Keratinocyte (primary cell): ENCODE measurements around the gene HNRNPA2B1. TPM values are rescaled to one million over a fixed set of nuclear protein-coding genes. Genes with fewer than 3 reads are reported as not detected.
"Not testable (repeated sequence)": the region's sequence is repeated elsewhere in the genome, so short reads cannot be mapped to it uniquely, and the experiment has no call there.

ENCODE experiments used
- DNase-seq: peaks from one replicate; pipeline ENCODE4 v3.0.0-alpha.2; 2011; ENCODE audit warnings: low read depth, missing footprints, low spot score
- FAIRE-seq: peaks from 2 replicates; lab custom pipeline; 2011; peaks lifted over from hg19 to GRCh38; lab: Jason Lieb, UNC
- H2AFZ ChIP-seq: 2 replicates; pipeline ENCODE4 v1.6.0; 2012; ENCODE audit warnings: low read length, control low read depth, inconsistent platforms; ENCODE audit not compliant: control insufficient read depth
- H3K27ac ChIP-seq: 2 replicates; pipeline ENCODE4 v1.5.1; 2011; ENCODE audit warnings: low read length; ENCODE audit not compliant: control insufficient read depth, insufficient read depth
- H3K27me3 ChIP-seq: 3 replicates; pipeline ENCODE4 v1.6.0; 2011; ENCODE audit warnings: low read length; ENCODE audit not compliant: control insufficient read depth, insufficient read depth; ENCODE audit errors: extremely low read depth
- H3K36me3 ChIP-seq, 2 experiments: 2 replicates in 1 of 2; 3 replicates in 1 of 2; pipeline ENCODE4 v1.5.1; 2011; ENCODE audit warnings: low read length in 2 of 2, mild to moderate bottlenecking in 1 of 2; ENCODE audit not compliant: control insufficient read depth in 2 of 2, insufficient read depth in 2 of 2; ENCODE audit errors: extremely low read depth in 1 of 2
- H3K4me1 ChIP-seq: 3 replicates; pipeline ENCODE4 v1.5.1; 2011; ENCODE audit warnings: low read length; ENCODE audit not compliant: control insufficient read depth, insufficient read depth; ENCODE audit errors: extremely low read depth
- H3K4me2 ChIP-seq: 3 replicates; pipeline ENCODE4 v1.6.0; 2011; ENCODE audit warnings: low read depth, low read length; ENCODE audit not compliant: control insufficient read depth, insufficient read depth; ENCODE audit errors: extremely low read depth
- H3K4me3 ChIP-seq, 3 experiments: fragments of 200-600 bp in 1 of 3; sonication (generic) in 1 of 3; 2 replicates in 2 of 3; 3 replicates in 1 of 3; pipeline ENCODE4 v1.5.1; 2011 to 2016; ENCODE audit warnings: low read length in 3 of 3, mild to moderate bottlenecking in 3 of 3, control low read depth in 2 of 3, inconsistent platforms in 1 of 3, low read depth in 1 of 3, mixed read lengths in 1 of 3, mixed run types in 1 of 3, moderate library complexity in 1 of 3; ENCODE audit not compliant: control insufficient read depth in 2 of 3, insufficient read depth in 2 of 3; ENCODE audit errors: extremely low read depth in 1 of 3
- H3K79me2 ChIP-seq: 2 replicates; pipeline ENCODE4 v1.6.0; 2012; ENCODE audit warnings: low read length; ENCODE audit not compliant: control insufficient read depth, insufficient read depth
- H3K9ac ChIP-seq: 3 replicates; pipeline ENCODE4 v1.6.0; 2011; ENCODE audit warnings: low read length; ENCODE audit not compliant: control insufficient read depth, insufficient read depth; ENCODE audit errors: extremely low read depth
- H3K9me1 ChIP-seq: 3 replicates; pipeline ENCODE4 v1.6.0; 2011; ENCODE audit warnings: low read length; ENCODE audit not compliant: control insufficient read depth, insufficient read depth; ENCODE audit errors: extremely low read depth
- H3K9me3 ChIP-seq: 2 replicates; pipeline ENCODE4 v1.5.1; 2012; ENCODE audit warnings: low read depth, low read length; ENCODE audit not compliant: control insufficient read depth
- H4K20me1 ChIP-seq: 3 replicates; pipeline ENCODE4 v1.6.0; 2011; ENCODE audit warnings: low read length; ENCODE audit not compliant: control insufficient read depth, insufficient read depth; ENCODE audit errors: extremely low read depth
- EZH2 ChIP-seq: IDR thresholded peaks from one replicate; pipeline ENCODE4 v1.6.1; 2012; ENCODE audit warnings: inconsistent platforms, mild to moderate bottlenecking, low read length, moderate library complexity
- dilution Hi-C: fragments of 300-500 bp; cut with MboI; formaldehyde crosslinking; loops from one replicate; pipeline ENCODE4 v1.7.0; 2020; ENCODE audit warnings: low sequenced_read_pairs; ENCODE audit not compliant: extremely low pct_ligation_motif_present
- polyA plus RNA-seq, 5 experiments: library from polyadenylated mRNA; depleted of rRNA in 3 of 5; stranded (reverse) in 3 of 5; stranded (forward) in 1 of 5; unstranded in 1 of 5; fragments of >200 nt; gene quantifications; 1 replicate in 1 of 5; 2 replicates in 3 of 5; 3 replicates in 1 of 5; pipeline versions ENCODE4 v1.2.1 to v1.2.3, GENCODE V29; 2011 to 2012; ENCODE audit warnings: missing spikeins in 2 of 5, low read depth in 1 of 5, low replicate concordance in 1 of 5
- TF ChIP-seq, protein P1 (sequence below), 3 experiments: IDR thresholded peaks in 1 of 3; conservative IDR thresholded peaks in 1 of 3; optimal IDR thresholded peaks in 1 of 3; 2 replicates in 2 of 3; 3 replicates in 1 of 3; pipeline versions ENCODE3 to v1.5.1; 2011; ENCODE audit warnings: low read length in 3 of 3, mild to moderate bottlenecking in 3 of 3, moderate library complexity in 2 of 3, control low read depth in 1 of 3, inconsistent platforms in 1 of 3; ENCODE audit not compliant: insufficient read depth in 2 of 3; ENCODE audit errors: extremely low read depth in 1 of 3

The HNRNPA2B1 gene
- polyA plus RNA-seq, 1 donor (not counting 4 experiments of a cell fraction or from before 2014, with no cell fraction given): 511 TPM

DNA sequence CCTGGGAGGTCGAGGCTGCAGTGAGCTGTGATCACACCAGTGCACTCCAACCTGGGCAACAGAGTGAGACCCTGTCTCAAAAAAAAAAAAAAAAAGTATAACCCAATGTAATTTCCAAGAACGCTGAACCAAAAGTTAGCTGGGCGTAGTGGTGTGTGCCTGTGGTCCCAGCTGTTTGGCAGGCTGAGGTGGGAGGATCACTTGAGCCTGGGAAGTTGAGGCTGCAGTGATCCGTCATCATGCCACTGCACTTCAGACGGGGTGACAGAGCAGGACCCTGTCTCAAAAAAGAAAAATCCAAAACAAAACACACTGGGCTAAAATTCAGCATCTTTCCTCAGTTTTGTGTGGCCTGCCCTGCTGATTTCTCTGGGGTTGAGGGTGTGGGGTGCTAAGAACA lies 21.1 kb downstream of the HNRNPA2B1 start:
- TF ChIP-seq, protein P1, sequence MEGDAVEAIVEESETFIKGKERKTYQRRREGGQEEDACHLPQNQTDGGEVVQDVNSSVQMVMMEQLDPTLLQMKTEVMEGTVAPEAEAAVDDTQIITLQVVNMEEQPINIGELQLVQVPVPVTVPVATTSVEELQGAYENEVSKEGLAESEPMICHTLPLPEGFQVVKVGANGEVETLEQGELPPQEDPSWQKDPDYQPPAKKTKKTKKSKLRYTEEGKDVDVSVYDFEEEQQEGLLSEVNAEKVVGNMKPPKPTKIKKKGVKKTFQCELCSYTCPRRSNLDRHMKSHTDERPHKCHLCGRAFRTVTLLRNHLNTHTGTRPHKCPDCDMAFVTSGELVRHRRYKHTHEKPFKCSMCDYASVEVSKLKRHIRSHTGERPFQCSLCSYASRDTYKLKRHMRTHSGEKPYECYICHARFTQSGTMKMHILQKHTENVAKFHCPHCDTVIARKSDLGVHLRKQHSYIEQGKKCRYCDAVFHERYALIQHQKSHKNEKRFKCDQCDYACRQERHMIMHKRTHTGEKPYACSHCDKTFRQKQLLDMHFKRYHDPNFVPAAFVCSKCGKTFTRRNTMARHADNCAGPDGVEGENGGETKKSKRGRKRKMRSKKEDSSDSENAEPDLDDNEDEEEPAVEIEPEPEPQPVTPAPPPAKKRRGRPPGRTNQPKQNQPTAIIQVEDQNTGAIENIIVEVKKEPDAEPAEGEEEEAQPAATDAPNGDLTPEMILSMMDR (optimal IDR thresholded peaks at IDR 0.05 in 1 of 3, IDR thresholded peaks at IDR 0.05 in 1 of 3, conservative IDR thresholded peaks at IDR 0.05 in 1 of 3; ENCODE audit: extremely low read depth in 1 of 3, insufficient read depth in 2 of 3, low read length in 3 of 3): no peak
- TF ChIP-seq EZH2: no peak
- no peak for FAIRE-seq
- peaks cover 6% of the 10 kb centered on the region for H4K20me1 ChIP-seq
- H3K36me3 ChIP-seq: no peaks in the 10 kb centered on the region
- H2AFZ ChIP-seq: no peak overlapping the region
- no peaks in the 10 kb centered on the region for H3K9me1 ChIP-seq
- no peak for DNase-seq
- no peaks in the 10 kb centered on the region for H3K79me2 ChIP-seq
- H3K4me3 ChIP-seq: no peak overlapping the region
- no peaks in the 10 kb centered on the region for H3K4me1 ChIP-seq
- no peak overlapping the region for H3K9ac ChIP-seq
- H3K4me2 ChIP-seq: no peak overlapping the region
- H3K27me3 ChIP-seq: no peaks in the 10 kb centered on the region
- dilution Hi-C loops: no loop called here
- no peak overlapping the region for H3K27ac ChIP-seq
- H3K9me3 ChIP-seq: no peaks in the 10 kb centered on the region

DNA sequence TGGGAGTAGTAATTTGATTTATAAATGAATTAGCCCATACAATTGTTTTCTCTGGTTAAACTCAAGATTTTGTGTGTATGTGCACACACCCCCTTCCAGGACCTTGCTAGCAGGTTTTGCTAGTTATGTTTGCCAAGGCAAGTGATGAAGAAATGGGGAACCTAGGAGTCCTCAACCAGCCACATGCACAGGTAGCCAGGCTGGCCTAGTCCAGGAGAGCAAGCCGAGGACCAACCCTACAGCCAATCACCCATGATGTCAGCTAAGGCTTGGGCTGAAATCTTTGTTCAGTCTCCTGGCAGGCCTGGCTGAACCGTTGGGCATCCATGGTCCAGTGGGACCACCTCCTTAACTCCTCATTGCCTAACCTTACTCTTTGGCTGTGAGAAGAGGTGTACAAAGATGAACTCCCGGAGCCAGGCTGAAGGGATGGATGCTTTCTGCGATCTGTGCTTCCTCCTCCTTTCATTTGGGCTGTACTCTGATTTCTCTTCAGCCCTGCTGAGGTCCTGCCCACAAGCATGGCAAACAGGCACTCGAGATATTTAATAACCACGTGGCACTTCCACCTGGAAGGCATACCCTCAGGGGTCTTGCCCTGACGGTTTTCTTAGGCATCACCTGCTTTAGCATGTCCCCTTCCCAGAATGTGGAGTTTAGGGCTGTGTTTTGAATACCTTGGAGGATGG lies 22.1 kb downstream of the HNRNPA2B1 start:
- no peak for FAIRE-seq
- no peak overlapping the region for H3K27ac ChIP-seq
- no peak for DNase-seq

DNA sequence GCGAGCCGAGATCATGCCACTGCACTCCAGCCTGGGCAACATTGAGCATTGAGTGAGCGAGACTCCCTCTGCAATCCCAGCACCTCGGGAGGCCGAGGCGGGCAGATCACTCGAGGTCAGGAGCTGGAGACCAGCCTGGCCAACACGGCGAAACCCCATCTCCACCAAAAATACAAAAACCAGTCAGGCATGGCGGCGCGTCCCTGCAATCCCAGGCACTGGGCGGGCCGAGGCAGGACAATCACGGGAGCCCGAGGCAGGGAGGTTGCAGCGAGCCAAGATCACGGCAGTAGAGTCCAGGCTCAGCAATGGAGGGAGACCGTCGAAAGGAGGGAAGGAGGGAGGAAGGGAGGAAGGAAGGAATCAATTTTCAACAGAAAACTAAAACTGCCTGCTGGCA lies 23.3 kb downstream of the HNRNPA2B1 start:
- H3K4me3 ChIP-seq, H3K4me2 ChIP-seq, H3K79me2 ChIP-seq, H4K20me1 ChIP-seq, DNase-seq, H3K36me3 ChIP-seq, H3K4me1 ChIP-seq, H3K27ac ChIP-seq, FAIRE-seq, dilution Hi-C loops, H3K9me3 ChIP-seq, H3K9ac ChIP-seq, H3K27me3 ChIP-seq, H2AFZ ChIP-seq, H3K9me1 ChIP-seq: not testable (repeated sequence)

More for the DNA sequence above, 22.1 kb downstream of the HNRNPA2B1 start:
- Histone ChIP-seq H3K4me2 (no peak overlapping the region), H3K27me3 (no peaks in the 10 kb centered on the region), H4K20me1 (peaks cover 6% of the 10 kb centered on the region), H3K79me2 (no peaks in the 10 kb centered on the region), H3K9ac (no peak overlapping the region), H3K9me3 (no peaks in the 10 kb centered on the region), H3K4me3 (no peak overlapping the region), H2AFZ (no peak overlapping the region), H3K9me1 (no peaks in the 10 kb centered on the region), H3K4me1 (no peaks in the 10 kb centered on the region), H3K36me3 (no peaks in the 10 kb centered on the region)
- dilution Hi-C loops: no loop called here
- no peak for TF ChIP-seq EZH2
- TF ChIP-seq, protein P1 (optimal IDR thresholded peaks at IDR 0.05 in 1 of 3, IDR thresholded peaks at IDR 0.05 in 1 of 3, conservative IDR thresholded peaks at IDR 0.05 in 1 of 3; ENCODE audit: extremely low read depth in 1 of 3, insufficient read depth in 2 of 3, low read length in 3 of 3): no peak

DNA sequence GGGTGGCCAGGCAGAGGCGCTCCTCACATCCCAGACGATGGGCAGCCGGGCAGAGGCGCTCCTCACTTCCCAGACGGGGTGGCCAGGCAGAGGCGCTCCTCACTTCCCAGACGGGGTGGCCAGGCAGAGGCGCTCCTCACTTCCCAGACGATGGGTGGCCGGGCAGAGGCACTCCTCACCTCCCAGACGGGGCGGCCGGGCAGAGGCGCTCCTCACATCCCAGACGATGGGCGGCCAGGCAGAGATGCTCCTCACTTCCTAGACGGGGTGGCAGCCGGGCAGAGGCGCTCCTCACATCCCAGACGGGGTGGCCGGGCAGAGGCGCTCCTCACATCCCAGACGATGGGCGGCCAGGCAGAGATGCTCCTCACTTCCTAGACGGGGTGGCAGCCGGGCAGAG lies 23.9 kb downstream of the HNRNPA2B1 start:
- H3K9ac ChIP-seq, FAIRE-seq: not testable (repeated sequence)

More for the DNA sequence above, 23.9 kb downstream of the HNRNPA2B1 start:
- H3K79me2 ChIP-seq, H3K4me2 ChIP-seq, H3K36me3 ChIP-seq, H3K4me3 ChIP-seq, H4K20me1 ChIP-seq, H2AFZ ChIP-seq, H3K9me1 ChIP-seq, H3K9me3 ChIP-seq, H3K27me3 ChIP-seq, H3K4me1 ChIP-seq, dilution Hi-C loops, DNase-seq, H3K27ac ChIP-seq: not testable (repeated sequence)
